Measurements from ENCODE around the gene ANKRD11.
"Not testable (repeated sequence)": the region's sequence is repeated elsewhere in the genome, so short reads cannot be mapped to it uniquely, and the experiment has no call there.

The ANKRD11 gene

DNA sequence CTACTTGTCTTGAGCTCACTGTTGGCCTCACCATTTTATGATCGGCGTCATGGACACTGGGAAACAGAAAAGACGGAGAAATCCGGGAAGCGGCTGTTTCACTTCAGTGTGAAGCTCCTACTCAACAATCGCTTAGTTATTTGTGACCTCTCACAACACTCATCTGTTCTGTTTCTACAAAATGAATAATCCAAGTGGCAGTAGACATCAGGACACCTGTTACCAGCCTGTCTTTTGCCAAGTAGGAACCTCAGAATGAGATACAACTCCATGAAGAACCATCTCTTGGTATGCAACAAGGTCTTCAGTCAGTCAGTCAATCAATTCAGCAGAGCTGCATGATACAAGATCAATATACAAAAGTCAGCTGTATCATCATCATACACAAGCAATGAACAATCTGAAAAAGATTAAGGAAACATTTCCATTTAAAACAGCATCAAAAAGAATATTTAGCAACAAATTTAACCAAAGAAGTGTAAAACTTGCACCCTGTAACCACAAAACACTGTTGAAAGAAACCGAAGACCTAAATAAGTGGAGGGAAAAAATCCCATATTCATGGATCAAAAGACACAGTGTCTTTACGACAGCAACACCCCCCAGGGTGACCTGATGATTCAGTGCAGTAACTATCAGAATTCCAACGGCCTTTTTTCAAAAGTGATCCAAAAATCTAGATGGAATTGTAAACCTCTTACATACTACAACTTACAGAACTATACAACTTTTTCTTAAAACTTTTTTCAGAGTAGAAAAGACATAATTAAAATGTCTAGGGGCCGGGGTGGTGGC lies 63.4 kb downstream of the ANKRD11 start:
- no peak for DNase-seq

DNA sequence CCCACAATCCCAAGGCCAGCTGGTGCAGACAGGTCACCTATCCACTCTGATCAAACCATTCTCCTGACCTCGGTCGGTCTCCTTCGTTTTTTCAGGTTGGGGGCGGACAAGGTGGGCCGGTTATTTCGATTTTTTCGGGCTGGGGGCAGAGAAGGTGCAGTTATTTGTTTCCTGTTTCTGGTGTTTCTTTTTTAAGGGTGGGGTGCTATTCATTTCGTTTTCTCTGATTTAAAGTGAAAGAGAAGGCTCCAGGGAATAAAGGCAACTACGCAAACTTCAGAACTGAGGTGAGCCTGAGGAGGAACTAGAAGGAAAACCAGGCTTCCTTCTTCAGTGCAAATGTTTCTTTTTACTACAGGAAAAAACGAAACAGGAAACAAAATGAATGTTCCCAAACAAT lies 64.8 kb downstream of the ANKRD11 start:
- DNase-seq = no peak

DNA sequence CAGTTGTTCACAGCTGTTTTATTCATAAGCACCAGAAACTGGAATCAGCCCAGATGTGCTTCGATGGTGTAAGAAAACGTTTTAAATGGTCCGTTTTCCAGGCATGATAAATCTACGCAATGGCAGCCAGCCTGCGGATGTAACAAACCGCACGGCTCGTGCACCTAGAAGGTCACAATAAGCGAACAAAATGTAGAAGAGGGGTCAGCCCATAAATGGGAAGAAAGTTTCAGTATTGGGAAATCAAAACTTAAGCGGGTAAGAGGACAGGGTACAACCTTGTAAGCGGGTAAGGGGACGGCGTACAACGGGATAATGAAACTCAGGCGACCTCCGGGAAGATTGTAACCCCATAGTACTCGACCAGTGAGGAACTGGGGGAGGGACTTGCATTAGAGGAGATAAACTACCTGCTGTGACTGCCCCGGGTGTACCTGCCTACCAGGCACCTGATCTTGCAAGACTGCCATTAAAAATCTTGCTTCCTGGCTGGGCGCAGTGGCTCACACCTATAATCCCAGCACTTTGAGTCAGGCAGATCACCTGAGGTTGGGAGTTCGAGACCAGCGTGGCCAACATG lies 66.6 kb downstream of the ANKRD11 start:
- no peak for DNase-seq

DNA sequence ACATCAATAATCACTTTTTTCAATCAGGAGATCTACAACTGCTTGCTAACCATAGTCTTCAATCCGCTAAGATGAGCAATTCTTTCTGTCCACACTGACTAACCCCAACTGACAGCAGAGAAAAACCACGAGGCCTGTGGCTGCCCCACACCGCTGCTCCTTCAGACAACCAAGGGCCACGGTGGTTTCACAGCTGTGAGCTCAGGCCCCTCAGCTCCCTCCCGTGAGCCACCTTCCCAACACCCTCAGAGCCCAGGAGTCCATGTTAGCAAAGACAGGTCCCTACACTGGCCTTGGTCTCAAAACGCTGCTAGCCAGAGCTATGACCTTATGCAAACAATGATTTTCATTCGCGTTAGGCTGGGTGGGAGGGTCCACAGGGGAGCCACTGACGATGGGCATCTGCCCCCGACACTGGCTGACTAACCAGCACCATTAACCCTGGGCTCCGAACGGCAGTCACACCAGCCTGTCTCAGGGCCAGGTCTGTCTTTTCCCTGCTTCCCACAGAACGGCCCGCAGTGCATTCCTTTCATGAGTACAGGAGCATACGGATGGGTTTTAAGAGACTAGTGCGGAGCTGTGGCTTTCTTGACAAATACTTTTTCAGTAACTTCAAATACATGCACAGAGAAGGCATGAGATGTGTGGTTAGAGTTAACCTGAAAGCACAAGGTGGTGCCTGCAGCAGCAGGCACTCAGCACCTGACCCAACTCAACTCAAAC lies 67.3 kb downstream of the ANKRD11 start:
- DNase-seq = no peak

DNA sequence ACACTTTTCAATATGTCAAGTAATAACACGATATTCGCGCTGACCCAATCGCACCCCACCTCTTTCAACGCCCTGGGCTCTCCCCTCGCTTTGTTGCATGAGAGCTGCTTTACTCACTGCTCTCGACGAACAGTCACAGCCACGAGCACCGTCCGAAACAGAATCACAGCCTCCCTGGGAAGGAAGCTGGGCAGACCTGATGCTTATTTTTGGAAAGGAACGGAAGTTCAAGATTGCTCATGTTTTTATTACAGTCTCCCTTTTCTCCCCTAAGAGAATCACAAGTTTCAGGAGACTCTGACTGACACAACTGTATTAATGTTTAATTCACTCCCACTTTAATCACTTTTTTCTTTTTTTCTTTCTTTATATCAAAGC lies 67.8 kb downstream of the ANKRD11 start:
- no peak for DNase-seq

DNA sequence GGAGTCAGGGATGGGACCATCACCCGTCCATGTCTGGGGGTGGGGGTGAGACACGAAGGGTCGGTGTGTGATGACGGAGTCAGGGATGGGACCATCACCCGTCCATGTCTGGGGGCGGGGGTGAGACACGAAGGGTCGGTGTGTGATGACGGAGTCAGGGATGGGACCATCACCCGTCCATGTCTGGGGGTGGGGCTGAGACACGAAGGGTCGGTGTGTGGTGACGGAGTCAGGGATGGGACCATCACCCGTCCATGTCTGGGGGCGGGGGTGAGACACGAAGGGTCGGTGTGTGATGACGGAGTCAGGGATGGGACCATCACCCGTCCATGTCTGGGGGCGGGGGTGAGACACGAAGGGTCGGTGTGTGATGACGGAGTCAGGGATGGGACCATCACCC lies 69.1 kb downstream of the ANKRD11 start:
- not testable (repeated sequence) for DNase-seq

DNA sequence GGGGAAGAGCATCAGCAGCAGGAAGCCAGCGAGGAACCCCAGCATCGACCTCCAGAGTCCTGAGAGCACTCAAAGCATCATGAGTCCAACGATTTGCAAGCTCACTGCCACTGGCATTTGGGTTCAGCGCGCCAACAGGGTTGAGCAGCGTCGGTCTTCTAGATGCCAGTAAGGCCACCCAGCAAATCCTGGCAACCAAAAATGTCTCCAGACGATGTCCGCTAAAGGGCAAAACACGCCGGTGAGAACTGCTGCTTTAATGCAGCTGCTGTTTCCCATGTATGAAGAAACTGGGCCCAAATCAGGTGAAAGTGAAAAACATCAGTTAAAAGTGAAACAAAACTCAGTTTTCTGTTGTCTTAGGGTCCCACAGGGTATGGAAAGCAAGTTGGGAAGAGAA lies 70.2 kb downstream of the ANKRD11 start:
- DNase-seq = no peak

DNA sequence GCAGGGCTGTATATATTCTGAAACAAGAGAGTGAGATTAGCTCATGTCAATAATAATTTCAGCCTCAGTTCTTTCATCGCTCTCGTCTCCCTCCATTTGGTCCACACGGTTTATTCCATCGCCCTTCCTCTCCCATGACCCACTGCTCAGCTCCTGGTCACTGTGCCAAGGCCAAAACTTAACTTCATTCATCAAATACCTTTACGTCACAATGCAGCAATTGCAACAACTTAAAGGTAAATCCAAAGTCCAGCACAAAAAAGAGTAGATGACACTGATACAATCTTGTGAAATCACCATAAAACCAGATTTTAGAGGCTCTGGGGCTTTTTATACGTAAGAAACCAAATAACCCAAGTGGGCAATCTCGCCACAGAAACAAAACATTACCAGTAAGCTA lies 72.0 kb downstream of the ANKRD11 start:
- no peak for DNase-seq

DNA sequence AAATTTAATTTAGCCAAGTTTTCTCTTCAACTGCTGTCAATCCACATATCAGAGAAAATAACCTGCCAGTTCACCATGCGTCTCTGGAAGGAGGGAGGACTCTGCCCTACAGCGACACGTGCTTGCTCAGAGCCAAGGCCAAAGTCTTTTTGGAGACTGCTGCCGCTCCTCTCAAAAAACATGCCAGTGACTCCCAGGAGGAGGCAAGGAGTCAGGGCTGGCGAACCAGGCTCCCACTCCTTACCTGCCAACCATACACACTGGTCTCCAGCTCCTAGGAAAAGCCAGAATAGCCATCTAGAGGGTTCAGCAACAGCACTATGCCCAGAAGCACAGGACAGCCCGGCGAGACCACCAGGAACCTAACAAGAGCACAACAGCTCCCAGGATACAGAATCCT lies 73.0 kb downstream of the ANKRD11 start:
- no peak for DNase-seq

DNA sequence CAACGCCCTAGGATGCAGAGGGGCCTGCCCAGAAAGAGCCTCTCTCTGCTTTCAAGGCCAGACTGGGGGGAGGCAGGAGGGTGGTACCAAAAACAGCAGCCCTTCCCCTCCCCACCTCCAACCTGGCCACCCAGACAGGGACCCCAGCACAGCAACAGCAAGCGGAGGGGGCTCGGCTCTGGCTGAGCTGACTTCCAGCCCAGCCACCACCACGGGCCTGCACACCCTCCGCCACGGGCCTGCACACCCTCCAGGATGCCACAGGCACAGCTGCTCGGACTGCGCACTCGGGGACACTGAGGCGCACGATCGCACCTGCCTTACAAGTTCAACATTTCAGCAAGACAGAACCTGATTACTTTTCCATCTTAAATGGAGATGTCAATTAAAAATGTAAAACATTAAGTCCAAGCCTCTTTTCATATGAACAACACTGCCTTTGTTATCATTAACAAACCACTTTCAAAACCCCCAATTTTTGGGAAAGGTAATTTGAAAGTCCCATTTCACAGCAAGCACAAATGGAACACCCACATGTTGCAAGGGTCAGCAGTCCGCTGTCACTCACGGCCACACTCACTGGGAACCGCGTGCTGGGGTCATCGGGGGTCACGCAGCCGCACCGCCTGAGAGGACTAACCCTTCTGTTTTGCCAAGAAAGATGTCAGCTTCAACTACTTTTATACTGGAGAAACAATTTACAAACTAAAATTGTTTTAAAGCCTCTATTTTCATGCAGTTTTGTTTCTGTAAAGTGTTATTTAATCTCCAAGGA lies 76.4 kb downstream of the ANKRD11 start:
- DNase-seq = no peak

DNA sequence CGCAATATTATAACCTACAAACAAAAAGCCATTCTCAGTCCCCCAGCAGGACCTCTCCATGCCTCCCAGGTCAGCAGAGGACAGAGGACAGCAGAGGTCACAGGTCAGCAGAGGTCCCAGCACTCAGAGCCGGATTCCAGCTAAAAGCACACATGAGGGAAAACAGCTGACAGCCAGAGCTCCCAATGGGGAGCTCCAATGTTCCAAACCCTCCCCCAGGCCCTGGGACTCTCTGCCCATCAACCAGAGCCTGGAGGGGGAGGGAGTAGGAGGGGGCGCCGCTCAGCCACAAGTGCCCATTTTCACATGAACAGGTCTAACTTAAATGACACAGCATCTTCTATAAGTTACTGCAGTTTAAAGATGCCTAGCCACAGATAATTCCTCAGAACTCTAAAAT lies 77.5 kb downstream of the ANKRD11 start:
- DNase-seq = no peak

DNA sequence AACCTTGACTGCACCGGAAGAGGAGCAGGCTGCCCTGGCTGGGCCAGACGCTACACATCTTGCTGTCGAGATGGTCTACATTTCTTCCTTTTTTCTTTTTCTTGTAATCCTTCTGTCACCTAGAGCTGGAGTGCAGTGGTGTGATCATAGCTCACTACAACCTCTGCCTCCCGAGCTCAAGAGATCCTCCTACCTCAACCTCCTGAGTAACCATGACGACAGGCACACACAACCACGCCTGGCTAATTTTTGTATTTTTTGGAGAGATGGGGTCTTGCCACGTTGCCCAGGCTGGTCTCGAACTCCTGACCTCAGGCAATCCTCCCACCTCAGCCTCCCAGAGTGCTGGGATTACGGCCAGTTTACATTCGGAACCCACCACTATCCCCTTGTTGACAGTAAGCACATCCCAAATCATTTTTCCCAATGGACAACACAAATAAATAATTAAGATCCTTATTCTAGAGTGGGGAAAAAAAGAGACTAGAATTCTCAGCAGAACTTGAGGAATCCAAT lies 79.0 kb downstream of the ANKRD11 start:
- DNase-seq = peak in 1 of 3 experiments; percentile 25

DNA sequence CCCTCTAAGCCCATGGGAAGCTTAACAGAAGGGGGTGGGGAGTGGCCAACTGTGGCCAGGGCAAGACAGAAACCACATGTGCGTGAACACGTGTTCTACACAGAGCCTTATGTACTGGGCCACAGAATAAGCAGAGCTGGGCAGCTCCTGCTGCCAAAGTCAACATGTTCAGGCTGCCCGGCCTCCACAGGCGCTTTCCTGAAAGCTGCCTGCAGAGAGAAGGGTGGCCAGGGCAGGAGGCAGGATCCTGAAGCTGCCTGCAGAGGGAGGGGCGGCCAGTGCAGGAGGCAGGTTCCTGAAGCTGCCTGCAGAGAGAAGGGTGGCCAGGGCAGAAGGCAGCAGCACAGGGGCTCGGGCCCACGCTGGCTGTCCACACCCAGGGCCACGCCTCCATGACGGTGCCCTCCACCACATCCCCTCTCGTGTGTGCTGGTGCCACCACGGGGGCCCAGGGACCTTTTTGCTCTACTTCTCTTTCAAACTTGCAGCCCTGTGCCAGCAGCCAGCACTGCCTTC lies 79.5 kb downstream of the ANKRD11 start:
- DNase-seq = peak in 2 of 3 experiments; percentile 54 to 82

DNA sequence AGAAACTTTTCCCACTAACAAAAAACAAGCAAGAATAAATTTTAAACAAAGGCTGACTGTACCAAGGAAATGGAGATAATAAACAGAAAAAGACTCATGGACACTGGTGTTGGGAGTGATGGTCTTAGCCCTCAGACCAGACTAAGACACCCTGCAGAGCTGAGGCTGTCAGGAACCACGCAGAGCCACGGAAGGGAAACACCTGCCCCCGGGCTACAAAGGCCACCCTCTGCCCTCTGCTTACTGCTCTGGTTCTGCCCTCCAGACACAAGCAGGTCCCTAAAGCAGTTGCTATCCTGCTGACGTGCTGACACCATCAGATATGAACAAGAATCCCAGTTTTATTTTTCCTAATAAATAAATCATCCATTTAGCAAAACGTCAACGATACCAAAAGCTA lies 80.0 kb downstream of the ANKRD11 start:
- DNase-seq = peak in 2 of 3 experiments; percentile 34 to 60

DNA sequence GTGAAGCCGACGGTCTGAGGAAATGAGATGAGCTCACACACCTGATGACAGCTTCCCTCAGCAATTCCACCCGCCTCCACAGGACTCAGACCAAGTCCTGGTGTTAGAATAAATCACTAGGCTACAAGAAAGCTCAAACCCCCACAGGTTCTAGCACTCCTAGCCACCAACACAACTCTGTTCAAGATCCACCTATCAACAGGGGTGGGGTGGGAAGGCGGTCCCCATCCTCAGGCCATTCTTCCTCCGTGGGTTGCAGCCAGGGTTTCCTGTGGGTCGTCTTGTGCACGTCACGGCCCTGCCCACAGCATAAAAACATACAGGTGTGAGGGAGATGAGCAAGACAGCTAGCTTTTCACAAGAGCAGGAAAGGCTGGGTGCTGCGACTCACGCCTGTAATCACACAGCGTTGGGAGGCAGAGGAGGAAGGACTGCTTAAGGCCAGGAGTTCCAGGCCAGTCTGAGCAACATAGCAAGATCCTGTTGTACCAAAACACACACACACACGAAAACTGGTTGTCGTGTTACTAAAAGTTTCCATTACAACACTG lies 81.1 kb downstream of the ANKRD11 start:
- no peak for DNase-seq

DNA sequence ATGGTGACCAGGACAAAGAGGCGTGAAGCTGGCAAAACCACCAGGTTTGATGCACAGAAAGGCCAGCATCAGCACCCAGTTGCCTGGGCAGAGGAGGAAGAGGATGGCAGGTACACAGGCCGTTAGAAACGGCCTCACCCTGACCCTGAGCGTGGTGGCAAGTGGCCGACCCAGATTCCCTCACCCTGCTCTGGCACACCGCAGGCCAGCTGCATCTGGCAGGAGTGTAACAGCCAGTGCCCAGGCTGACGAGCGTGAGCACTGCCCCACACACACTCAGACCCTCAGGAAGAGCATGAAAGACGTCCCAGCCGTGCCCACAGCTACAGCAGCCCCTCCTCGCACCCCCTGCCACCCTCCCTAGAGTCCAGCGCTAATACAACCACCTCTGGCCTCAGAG lies 82.0 kb downstream of the ANKRD11 start:
- no peak for DNase-seq

DNA sequence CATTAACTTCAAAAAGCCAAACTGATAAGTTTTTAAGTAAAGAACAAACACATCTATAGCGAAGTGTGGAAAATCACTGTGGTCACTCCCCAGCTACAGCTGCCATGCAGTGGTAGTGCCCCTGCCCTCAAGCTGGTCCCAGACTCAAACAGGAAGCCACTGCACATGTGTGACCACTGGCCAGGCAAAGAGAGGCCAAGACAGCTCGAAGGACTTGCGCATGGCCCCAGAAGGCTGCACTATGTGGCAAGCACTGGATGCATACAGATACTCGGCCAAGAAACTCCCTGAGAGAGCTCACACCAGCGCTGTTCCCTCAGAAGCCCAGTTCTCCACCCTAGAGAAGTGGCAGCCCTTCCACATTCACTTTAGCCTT lies 82.4 kb downstream of the ANKRD11 start:
- no peak for DNase-seq

DNA sequence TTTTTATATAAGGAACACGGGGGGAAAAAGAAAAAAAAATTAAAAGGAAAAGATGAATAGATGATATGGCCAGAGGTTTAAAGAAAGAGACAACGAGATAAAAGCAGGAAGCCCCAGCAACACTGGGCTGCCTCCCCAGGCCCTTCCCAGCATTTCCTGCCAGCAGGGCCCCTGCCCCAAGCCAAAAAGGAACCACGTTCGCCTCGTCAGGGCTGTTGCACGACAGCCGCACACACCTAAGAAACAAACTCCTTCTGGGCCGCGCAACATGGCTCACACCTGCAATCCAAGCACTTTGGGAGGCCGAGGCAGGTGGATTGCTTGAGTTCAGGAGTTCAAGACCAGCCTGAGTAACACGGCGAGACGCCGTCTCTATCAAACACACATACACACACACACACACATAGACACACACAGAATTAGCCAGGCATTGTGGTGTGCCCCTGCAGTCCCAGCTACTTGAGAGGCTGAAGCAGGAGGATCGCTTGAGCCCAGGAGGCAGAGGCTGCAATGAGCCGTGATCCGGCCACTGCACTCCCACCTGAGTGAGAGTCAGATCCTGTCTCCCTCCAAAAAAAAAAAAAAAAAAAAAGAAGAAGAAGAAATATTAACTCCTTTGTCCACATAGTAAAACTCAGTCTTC lies 83.0 kb downstream of the ANKRD11 start:
- DNase-seq = no peak

DNA sequence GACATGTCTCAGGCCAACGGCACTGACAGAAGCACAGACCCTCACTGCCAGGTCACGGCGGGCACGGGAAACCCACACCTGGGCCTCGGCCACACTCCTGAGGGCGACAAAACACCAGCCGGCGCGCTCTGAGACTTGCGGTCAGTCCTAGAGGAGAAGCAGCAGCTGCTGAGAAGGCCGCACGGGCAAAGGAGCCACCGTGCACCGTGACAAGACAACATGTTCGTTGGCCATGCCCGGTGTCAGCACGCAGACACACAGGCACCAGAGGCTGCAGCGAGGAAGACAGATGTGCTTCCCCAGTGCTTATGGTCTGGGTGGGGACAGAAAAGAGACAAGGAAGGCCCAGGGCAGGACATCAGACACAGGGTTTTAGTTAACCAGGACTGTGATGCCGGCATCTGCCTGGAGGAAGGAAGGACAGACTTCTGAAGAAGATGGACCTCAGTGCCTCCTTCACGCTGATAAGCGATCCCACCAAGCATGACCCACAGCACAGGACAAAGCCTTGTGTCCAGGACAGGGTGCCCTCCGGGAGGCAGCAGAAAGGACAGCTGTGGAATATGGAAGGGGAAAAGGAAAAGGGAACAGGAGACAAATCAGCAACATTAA lies 84.0 kb downstream of the ANKRD11 start:
- DNase-seq = no peak

DNA sequence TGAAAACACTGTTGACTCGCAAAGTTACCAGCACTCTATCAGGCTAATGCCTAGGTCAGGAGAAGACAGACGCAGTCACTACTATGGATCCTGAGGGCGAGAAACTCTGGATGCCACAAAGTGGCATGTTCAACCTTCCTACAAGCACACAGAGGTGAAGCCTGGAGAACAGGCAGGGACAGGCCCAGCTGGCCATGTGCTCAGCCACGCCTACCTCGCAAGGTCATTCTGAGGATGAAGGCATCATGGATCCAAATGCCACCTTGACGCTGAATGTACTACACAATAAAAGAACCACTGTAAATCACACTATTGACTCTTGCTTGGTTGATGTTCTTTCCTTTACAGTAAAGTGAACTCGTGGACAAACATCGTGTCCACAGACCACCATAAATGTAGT lies 85.8 kb downstream of the ANKRD11 start:
- no peak for DNase-seq

DNA sequence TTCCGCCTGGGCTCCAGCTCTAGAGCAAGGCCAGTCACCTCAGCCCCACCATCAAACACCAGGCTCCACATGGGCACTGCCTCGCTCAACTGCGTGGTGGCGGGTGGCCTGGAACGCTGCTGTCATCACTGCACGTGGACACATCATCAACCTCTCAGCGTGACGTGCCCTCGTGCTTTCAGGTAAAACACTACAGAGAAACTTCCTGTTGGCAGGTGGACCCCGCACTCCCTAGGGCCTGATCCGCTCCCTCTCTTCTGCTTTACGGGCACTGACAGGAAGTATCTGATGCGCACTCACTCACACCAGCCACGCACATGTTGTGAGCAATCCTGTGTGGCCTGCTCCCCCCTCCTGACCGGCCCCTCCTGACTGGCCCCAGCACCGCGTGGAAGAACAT lies 87.4 kb downstream of the ANKRD11 start:
- DNase-seq = no peak
